BLaER1 (cell line): ENCODE results near the gene RASL10A.

Experiments used
- H3K27ac ChIP-seq: shearing (Covaris generic); formaldehyde crosslinking; 2 replicates; pipeline ENCODE4 v1.8.1; 2022
- H3K27me3 ChIP-seq: shearing (Covaris generic); formaldehyde crosslinking; 2 replicates; pipeline ENCODE4 v1.8.1; 2022
- H3K36me3 ChIP-seq: shearing (Covaris generic); formaldehyde crosslinking; 2 replicates; pipeline ENCODE4 v1.8.1; 2022
- H3K4me1 ChIP-seq: shearing (Covaris generic); formaldehyde crosslinking; 2 replicates; pipeline ENCODE4 v1.8.1; 2022
- H3K4me2 ChIP-seq: shearing (Covaris generic); formaldehyde crosslinking; 2 replicates; pipeline ENCODE4 v1.8.1; 2022
- H3K4me3 ChIP-seq: shearing (Covaris generic); formaldehyde crosslinking; 2 replicates; pipeline ENCODE4 v1.8.1; 2022
- H3K9ac ChIP-seq: shearing (Covaris generic); formaldehyde crosslinking; 2 replicates; pipeline ENCODE4 v1.8.1; 2022
- H3K9me3 ChIP-seq: shearing (Covaris generic); formaldehyde crosslinking; 2 replicates; pipeline ENCODE4 v1.8.1; 2022
- H4K20me1 ChIP-seq: shearing (Covaris generic); formaldehyde crosslinking; 2 replicates; pipeline ENCODE4 v1.8.1; 2022
- Cebpa-rat ChIP-seq: shearing (Covaris generic); IDR thresholded peaks from 2 replicates; pipeline ENCODE4 v1.8.1; 2022

Gene RASL10A

DNA sequence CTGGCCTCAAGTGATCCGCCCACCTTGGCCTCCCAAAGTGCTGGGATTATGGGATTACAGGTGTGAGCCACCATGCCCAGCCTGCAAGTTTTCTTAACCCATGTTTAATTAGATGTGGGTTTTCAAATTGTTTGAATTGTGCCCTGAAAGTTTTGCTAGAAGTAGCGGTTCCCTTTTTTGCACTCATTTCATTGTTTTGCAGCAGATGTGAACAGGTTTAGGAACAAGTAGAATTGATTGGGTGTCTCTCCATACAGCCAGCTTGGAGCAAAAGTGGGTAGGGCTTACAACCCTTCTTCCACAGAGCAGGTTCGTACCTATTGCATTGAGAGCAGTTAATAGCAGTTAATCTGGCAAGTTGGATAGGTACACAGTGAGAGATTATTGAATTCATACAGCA, 31.3 kb downstream of the RASL10A start:
- Histone ChIP-seq H3K4me2 (no peak overlapping the region), H3K4me1 (no peaks in the 10 kb centered on the region), H3K36me3 (peaks cover 100% of the 10 kb centered on the region), H4K20me1 (peaks cover 100% of the 10 kb centered on the region), H3K27ac (no peak overlapping the region), H3K9ac (no peak overlapping the region), H3K9me3 (no peaks in the 10 kb centered on the region), H3K27me3 (no peaks in the 10 kb centered on the region), H3K4me3 (no peak overlapping the region)
- TF ChIP-seq Cebpa-rat = no peak

DNA sequence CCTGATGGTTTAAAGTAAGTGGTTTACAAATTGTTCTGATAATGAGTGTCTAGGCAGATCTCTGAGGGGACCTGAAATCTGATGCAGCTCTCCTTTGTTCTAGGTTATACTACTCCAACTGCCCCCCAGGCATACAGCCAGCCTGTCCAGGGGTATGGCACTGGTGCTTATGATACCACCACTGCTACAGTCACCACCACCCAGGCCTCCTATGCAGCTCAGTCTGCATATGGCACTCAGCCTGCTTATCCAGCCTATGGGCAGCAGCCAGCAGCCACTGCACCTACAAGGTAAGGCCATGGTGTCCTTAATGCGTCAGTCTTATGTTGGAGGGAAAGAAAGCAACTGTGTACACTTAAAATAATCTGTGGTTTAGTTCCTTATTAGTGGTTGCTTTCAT, 37.6 kb downstream of the RASL10A start:
- H3K27ac ChIP-seq = no peak overlapping the region
- no peak for TF ChIP-seq Cebpa-rat
- no peak overlapping the region for H3K9ac ChIP-seq
- H3K36me3 ChIP-seq = peaks cover 100% of the 10 kb centered on the region
- H3K4me1 ChIP-seq = peaks cover 13% of the 10 kb centered on the region
- peaks cover 100% of the 10 kb centered on the region for H4K20me1 ChIP-seq
- H3K4me2 ChIP-seq = no peak overlapping the region
- no peak overlapping the region for H3K4me3 ChIP-seq
- H3K9me3 ChIP-seq = no peaks in the 10 kb centered on the region
- no peaks in the 10 kb centered on the region for H3K27me3 ChIP-seq

DNA sequence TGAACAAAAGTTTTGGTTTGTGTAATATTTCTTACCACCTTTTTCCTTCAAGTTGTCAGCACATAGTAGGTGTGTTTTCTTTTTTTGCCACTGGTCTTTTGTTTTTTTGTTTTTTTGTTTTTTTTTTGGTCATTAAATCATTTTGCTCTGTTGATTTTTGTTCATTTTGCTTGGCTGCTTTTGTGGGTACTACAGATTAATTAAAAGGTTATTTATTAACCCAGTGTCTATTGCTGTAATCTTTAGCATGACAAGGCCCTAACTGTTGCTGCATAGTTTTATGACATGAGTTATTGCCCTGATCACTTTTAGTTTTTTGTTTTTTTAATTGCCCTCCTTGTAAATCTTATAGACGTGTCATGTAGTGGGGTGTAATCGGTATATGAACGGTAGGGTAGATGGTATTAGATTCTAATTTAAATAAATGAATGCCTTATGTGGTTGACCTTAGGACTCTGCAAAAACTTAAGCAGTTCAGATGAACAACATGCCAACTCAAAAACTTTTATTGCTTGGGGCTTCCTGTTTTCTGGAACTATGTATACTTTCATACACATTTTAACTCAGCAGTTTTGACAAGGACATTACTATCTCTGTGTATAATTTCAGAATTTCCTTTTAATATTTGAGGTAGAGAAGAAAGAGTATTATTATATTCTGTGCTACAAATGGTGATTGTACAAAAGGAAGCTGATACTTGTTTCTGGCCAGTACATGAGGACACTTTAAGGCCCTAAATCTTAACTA, 39.5 kb downstream of the RASL10A start:
- TF ChIP-seq Cebpa-rat = no peak
- no peak overlapping the region for H3K4me3 ChIP-seq
- H3K4me1 ChIP-seq = peaks cover 32% of the 10 kb centered on the region
- H3K27me3 ChIP-seq = no peaks in the 10 kb centered on the region
- peaks cover 100% of the 10 kb centered on the region for H4K20me1 ChIP-seq
- no peaks in the 10 kb centered on the region for H3K9me3 ChIP-seq
- H3K4me2 ChIP-seq = no peak overlapping the region
- H3K27ac ChIP-seq = no peak overlapping the region
- no peak overlapping the region for H3K9ac ChIP-seq
- peaks cover 100% of the 10 kb centered on the region for H3K36me3 ChIP-seq

DNA sequence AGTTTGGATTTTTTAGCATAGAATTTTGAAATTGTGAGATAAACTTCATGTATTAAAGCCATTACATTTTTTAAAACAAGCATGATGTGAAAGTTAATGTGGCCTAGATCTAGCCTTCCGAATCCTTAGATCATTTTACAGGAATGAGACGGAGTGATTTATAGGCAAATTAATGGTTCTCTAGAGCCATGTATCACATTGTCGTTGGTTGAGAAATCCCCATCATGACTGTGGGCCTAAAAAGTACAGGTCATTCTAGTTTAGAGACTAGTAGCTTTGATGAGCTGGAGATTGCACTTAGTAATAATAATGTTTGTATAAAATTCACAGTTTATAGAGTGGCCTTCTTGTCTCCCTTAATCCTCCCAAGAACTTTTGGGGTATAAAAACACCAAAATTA, 40.3 kb downstream of the RASL10A start:
- Histone ChIP-seq H3K4me3 (no peak overlapping the region), H3K27ac (no peak overlapping the region), H4K20me1 (peaks cover 100% of the 10 kb centered on the region), H3K9me3 (no peaks in the 10 kb centered on the region), H3K27me3 (no peaks in the 10 kb centered on the region), H3K9ac (no peak overlapping the region), H3K4me1 (peaks cover 41% of the 10 kb centered on the region), H3K36me3 (peaks cover 100% of the 10 kb centered on the region), H3K4me2 (no peak overlapping the region)
- TF ChIP-seq Cebpa-rat = no peak

DNA sequence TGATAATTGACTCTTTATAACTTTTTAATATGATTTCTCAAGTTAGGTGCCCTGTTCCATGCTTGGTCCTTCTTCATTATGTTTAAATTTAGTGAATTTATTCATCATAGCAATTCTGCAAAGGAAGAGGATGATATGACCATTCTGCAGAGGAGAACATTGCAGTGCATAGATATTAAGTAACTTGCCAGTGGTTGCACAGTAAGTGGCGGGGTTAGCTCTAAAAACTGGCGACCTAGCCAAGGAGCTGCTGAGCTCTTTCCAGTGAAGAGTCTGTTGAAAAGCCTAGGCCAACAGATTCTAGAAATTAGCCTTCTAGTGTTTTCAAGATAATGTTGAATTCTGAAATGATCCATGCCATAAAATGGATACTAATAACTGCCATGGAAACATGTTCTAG, 42.9 kb downstream of the RASL10A start:
- TF ChIP-seq Cebpa-rat = no peak
- Histone ChIP-seq H3K36me3 (peaks cover 85% of the 10 kb centered on the region), H3K4me3 (no peak overlapping the region), H3K4me1 (peaks cover 49% of the 10 kb centered on the region), H3K9ac (no peak overlapping the region), H3K27ac (no peak overlapping the region), H3K4me2 (peak overlapping the region; percentile 98; the same call in 1 of the 2 replicates), H3K9me3 (no peaks in the 10 kb centered on the region), H4K20me1 (peaks cover 93% of the 10 kb centered on the region), H3K27me3 (no peaks in the 10 kb centered on the region)

DNA sequence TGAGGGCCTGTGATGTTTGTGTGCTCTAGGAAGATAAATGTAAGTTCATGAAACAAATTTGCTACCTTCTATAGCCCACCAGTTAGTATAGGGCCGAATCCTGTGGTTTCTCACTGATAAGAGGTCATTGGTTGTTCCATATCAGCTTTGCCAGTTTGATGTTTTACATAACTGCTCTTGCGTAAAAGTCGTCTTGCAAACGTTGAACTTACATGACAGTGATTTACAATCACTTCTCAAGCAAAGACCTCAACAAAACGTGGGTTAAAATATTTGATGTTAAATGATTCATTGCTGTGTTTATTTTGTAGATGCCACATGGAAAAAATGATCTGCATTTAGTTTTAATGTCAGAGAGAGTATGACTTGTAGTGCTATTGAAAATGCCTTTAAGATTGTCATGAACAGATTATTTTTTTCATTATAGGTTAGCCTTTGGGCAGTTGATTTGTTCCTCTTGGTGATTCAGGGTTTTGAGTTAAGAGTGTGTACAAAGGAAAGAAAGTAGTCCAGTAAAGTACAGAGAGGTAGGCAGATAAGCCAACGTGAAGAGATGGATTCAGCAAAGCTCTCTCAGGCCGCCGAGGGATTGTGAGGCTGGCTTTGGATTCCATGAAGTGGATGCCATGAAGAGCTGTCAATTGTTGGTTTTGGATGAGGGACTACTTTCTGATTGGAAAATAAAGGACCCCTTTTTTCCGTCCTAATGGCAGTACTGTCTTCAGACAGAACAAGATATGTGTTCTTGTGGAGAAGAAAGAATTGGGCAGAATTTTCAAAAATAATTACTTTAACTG, 44.8 kb downstream of the RASL10A start:
- Histone ChIP-seq H3K9ac (peak overlapping the region; percentile 100), H3K9me3 (no peaks in the 10 kb centered on the region), H3K27me3 (no peaks in the 10 kb centered on the region), H4K20me1 (peaks cover 74% of the 10 kb centered on the region), H3K4me1 (peaks cover 56% of the 10 kb centered on the region), H3K4me3 (peak overlapping the region; percentile 87), H3K27ac (peak overlapping the region; percentile 100; the same call in 1 of the 2 replicates), H3K4me2 (peak overlapping the region; percentile 98), H3K36me3 (peaks cover 70% of the 10 kb centered on the region)
- no peak for TF ChIP-seq Cebpa-rat

DNA sequence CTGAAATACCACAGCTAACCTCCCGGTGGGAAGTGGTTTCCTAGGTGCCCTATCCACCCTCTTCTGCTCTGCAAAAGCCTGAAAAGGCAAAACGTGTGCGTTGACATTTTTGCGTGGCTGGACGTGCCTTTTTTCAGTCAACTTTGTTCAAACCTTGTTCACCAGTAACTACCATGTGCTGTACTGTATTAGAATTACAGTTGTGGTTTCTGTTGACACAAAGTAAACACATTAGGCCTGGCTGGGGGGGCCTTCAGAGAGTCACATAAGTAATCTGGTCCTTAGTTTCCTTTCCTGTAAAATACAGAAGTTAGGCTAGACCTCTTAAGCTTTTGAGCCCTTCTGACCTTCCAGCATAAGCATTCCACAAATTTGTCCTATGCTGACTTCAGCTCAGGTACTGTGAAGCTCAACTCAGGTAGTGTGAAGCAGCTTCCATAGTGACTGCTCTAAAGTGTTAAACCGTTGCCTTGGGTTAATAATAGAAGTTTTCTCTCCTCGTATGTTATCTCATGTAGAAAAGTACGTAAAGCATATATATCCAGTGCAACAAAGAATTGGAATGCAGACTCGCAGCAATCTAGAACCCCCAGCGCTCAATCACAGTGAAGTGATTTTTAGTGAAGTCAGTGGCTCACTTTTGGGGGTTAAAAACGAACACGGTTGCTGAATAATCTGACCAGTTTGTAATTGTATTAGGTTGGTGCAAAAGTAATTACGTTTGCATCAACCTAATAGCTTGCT, 45.6 kb downstream of the RASL10A start:
- Histone ChIP-seq H3K27ac (peak overlapping the region; percentile 100), H3K4me2 (peak overlapping the region; percentile 98), H3K4me3 (peak overlapping the region; percentile 87), H3K9me3 (no peaks in the 10 kb centered on the region), H3K36me3 (peaks cover 70% of the 10 kb centered on the region), H4K20me1 (peaks cover 66% of the 10 kb centered on the region), H3K4me1 (peaks cover 64% of the 10 kb centered on the region), H3K9ac (peak overlapping the region; percentile 100), H3K27me3 (no peaks in the 10 kb centered on the region)
- TF ChIP-seq Cebpa-rat = no peak

DNA sequence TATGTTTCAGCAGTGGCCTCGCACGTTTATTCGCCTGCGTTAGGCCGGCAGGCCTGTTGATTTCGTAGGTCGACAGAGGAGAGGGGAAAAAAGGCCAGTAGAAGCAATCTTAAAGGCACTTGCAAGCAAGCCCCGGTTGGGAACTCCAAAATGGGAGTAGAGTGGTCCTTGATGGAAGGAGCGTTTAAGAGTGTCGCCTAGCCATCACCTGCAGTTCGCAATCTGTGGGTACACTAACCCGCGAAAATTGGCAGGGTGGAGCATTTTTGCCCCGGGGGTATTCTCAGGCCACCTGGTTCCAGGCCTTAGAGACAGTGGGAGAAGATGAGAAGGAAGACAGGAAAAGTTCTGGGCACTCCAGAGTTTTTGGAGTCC, 46.3 kb downstream of the RASL10A start:
- Histone ChIP-seq H3K27ac (peak overlapping the region; percentile 100), H3K9me3 (no peaks in the 10 kb centered on the region), H3K9ac (peak overlapping the region; percentile 100), H4K20me1 (peaks cover 62% of the 10 kb centered on the region), H3K4me3 (peak overlapping the region; percentile 87), H3K4me2 (peak overlapping the region; percentile 98), H3K27me3 (no peaks in the 10 kb centered on the region), H3K36me3 (peaks cover 70% of the 10 kb centered on the region), H3K4me1 (peaks cover 69% of the 10 kb centered on the region)
- TF ChIP-seq Cebpa-rat = no peak

DNA sequence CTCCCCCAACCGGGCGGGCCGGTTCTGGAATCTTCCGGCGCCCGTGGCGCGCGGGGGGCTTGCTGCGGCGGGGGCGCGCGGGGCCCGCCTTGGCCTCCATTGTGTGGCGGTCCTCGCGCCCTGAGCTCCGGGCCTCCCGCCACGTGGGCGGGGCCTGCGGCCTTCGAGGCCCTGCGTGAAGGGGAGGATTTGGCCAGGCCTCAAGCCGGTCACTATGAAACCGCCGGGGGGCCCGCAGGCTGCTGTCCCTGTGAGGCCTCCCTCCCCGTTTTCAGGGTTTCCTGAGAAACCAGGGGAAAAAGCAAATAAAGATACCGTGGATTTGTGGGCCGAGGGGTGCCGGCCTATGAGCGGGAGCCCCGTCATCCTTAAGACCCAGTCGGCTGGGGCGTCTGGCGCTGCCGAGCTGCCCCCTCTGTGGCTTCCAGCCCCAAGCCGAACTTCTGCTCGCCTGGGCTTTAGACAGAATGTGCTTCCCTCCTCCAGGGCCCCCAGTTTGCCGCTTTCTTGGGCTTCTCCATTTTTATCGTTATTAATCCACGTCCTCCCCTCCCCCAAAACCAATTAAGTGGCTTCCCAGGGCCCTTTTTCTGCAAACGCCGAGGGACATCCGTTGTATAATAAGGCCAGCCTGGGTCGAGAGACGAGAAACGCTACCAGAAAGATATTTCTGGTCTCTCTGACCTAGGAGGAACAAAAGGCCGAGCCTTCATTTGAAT, 46.8 kb downstream of the RASL10A start:
- no peaks in the 10 kb centered on the region for H3K9me3 ChIP-seq
- H3K4me1 ChIP-seq = peaks cover 75% of the 10 kb centered on the region
- H3K9ac ChIP-seq = peak overlapping the region; percentile 100
- no peaks in the 10 kb centered on the region for H3K27me3 ChIP-seq
- peak overlapping the region; percentile 100 for H3K27ac ChIP-seq
- peak overlapping the region; percentile 98 for H3K4me2 ChIP-seq
- H3K4me3 ChIP-seq = peak overlapping the region; percentile 87
- peaks cover 70% of the 10 kb centered on the region for H3K36me3 ChIP-seq
- peaks cover 62% of the 10 kb centered on the region for H4K20me1 ChIP-seq
- TF ChIP-seq Cebpa-rat = no peak
